HT-29 (cell line): ENCODE measurements around the gene SRC. TPM values are rescaled to one million over a fixed set of nuclear protein-coding genes. Genes with fewer than 3 reads are reported as not detected.
A peak's percentile ranks its signal among the peaks of the same experiment; 100 is the strongest.
"Not testable (repeated sequence)": the region's sequence is repeated elsewhere in the genome, so short reads cannot be mapped to it uniquely, and the experiment has no call there.

Source experiments
- DNase-seq: peaks from one replicate; pipeline ENCODE4 v3.0.0-alpha.2; 2015; ENCODE audit warnings: low spot score
- total RNA-seq: library from RNA; depleted of rRNA; stranded (reverse); fragments of >200 nt; shearing (Covaris generic); gene quantifications from 2 replicates; pipeline ENCODE4 v1.2.3, GENCODE V29; 2014

Gene SRC
- total RNA-seq, 1 experiment from 2014 or later, result 161 TPM

GRCh38 chr20:37336369-37337207 is 9.4 kb upstream of the SRC start:
- DNase-seq, result no peak

GRCh38 chr20:37337208-37337991 is 8.5 kb upstream of the SRC start:
- no peak for DNase-seq

- DNase-seq, result not testable (repeated sequence)
These were observed 7.6 kb upstream of the SRC start for GRCh38 chr20:37338380-37338779.

GRCh38 chr20:37339208-37339607 is 6.7 kb upstream of the SRC start:
- no peak for DNase-seq

DNA sequence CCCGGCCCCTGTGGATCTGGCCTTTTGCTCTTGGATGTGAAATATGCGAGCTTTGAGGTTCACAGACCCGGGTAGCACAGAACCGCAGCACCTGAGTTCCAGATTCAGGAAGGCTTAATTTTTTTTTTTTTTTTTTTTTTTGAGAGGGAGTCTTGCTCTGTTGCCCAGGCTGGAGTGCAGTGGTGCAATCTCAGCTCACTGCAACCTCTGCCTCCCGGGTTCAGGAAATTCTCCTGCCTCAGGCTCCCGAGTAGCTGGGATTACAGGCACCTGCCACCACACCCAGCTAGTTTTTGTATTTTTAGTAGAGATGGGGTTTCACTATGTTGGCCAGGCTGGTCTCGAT is 6.2 kb upstream of the SRC start:
- not testable (repeated sequence) for DNase-seq

DNA sequence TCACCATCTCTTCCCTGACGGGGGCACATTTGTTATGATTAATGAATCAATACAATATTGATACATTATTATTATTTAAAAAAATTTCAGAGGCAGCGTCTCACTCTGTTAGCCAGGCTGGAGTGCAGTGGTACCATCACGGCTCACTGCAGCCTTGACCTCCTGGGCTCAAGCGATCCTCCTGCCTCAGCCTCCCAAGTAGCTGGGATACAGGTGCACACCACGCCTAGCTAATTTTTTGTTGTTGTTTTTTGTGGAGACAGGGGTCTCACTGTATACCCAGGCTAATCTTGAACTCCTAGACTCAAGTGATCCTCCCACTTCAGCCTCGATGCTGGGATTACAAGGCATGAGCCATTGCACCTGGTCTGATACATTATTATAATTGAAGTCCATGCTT is 4.9 kb upstream of the SRC start:
- no peak for DNase-seq

- no peak for DNase-seq
These were observed 4.3 kb upstream of the SRC start for GRCh38 chr20:37341632-37342031.

DNA sequence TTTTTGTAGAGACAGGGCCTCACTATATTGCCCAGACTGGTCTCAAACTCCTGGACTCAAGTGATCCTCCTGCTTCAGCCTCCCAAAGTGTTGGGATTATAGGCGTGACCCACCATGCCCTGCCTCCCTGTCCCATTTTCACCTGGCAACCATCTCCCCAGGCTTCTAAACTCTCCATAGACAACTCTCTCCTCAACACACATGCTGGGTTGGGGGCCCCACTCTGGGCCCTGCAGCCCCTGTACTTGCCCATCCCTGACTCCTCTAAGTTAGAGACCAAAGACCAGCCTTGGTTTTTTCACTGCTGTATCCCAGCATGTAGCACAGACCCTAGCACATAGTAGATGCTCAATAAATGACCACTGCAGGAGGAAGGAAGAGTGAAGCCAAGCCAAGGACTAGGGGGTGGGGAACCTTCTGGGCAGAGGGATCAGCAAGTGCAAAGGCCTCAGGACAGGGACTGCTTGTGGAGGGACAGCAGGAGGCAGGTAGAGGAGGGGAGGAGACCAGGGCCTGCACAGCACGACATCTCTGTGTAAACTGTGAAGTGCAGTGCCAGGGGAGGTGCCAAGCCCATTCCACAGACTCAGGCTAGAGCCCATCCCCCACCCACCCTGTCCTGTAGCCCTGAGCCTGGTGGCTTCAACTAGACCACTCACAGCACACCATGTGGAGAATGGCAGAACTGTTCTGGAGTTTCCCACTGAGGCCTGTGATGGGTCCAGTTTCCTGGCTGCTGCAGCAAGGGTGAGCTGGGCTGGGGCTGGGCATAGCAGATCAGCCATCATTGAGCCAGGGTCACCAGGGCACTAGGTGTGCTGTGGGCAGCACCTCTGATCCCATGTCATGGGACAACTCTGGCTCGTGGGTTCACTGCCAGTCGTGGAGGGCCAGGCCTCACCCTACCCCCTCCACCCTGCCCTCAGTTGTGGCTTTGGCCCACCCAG is 3.4 kb upstream of the SRC start:
- DNase-seq, result peak; percentile 52

DNA sequence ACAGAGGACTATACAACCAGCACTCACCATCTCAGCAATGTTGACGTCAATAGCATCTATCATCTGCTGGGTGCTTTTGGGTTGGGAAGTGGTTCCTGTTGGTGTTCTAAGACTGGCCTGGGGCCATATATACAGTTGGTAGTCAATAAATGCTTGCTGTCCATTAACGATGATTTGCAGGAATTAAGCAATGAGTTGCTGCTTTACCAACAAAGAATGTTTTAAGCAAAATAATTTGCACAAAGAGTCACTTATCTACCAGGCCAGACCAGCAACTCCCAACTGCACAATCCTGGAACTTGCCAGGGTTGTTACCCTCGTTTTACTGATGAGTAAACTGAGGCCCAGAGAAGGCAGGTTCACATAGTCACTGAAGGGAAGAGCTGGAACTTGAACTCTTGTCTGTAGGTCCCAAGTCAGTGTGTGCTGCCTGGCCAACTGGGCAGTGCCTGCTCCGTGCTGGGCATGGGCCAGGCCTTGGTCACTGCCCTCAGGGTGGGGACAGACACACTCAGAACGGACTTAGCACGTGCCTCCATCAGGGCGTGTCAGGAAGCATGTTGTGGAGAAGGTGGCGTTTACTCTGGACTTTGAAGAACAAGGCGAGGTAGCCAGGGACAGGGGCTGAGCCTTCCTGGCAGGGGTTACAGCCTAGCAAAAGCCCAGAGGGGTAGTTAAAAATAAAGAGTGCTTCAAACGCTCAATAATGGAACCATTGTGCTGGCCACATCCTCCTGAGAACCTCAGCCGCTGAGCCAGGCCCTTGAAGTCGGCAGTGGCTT is 2.5 kb upstream of the SRC start:
- DNase-seq, result peak; percentile 89

DNA sequence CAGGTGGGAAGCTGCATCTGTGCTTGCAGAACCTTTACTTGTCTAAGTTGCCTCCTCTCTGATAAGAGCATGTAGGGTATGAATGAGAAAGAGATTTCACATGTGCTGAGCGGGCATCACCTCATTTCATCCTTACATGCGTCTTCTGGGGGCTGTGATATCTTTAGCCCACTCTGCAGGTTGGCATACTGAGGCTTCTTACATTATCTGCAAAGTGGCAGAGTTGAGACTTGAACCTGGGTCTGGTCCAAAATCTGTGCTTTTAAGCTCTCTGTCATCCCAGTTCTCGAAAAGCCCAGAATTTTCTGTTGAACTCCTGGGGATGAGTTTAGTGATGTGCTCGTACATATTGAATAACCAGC is 2.0 kb upstream of the SRC start:
- DNase-seq, result no peak

GRCh38 chr20:37344506-37345338 is 1.2 kb upstream of the SRC start:
- peak; percentile 99 for DNase-seq

GRCh38 chr20:37346236-37346534 is 245 bp downstream of the SRC start:
- no peak for DNase-seq

GRCh38 chr20:37346535-37347346 is 801 bp downstream of the SRC start:
- DNase-seq, result no peak

DNA sequence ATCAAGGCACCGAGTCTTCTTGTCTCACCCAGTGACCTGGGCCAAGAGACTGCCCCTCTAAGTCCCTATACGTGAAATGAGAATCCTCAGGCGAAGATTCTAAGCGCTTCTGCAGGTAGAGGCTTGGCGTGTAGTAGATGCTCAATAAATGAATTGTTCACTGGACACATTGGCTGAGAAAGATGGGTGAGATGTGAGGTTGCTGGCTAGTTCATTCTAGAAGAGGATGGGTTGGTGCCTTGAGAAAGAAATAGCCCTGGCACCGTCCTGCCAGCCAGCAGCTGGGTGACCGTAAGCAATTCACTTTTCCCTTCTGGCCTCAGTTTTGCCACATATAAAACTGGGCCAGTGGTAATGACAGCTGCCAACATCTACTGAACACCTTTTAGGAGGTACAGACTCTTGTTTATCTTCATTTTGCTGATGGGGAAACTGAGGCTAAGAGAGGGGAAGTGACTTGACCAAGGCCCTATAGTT is 1.4 kb downstream of the SRC start:
- no peak for DNase-seq

GRCh38 chr20:37347891-37348791 is 2.2 kb downstream of the SRC start:
- DNase-seq, result no peak

- DNase-seq, result no peak
These were observed 3.0 kb downstream of the SRC start for GRCh38 chr20:37348792-37349516.
